GM12878 (cell line): ENCODE data around the gene NECTIN1. TPM values are rescaled to one million over a fixed set of nuclear protein-coding genes. Genes with fewer than 3 reads are reported as not detected.

Source experiments
- ATAC-seq: fragments of 200-7000 bp; cut with Tn5 transposase; 3 replicates; pipeline ENCODE4 v1.9.1; 2020; ENCODE audit warnings: mild to moderate bottlenecking, moderate library complexity
- BruUV-seq: library from RNA; stranded (reverse); fragments of 400-500 nt; replicated peaks from 2 replicates; lab custom pipeline; 2021; lab: Mats Ljungman, UMichigan
- CTCF ChIA-PET: fragments of 300-600 bp; sonication (Branson Sonifier 250); formaldehyde crosslinking; extraction: SDS; loops from one replicate; lab custom pipeline; 2021; ENCODE audit warnings: inconsistent platforms; lab: Yijun Ruan, JAX
- POLR2A ChIA-PET: fragments of 350-600 bp; formaldehyde crosslinking; extraction: SDS; loops from one replicate; lab custom pipeline; 2021; ENCODE audit warnings: inconsistent platforms; lab: Charles Lee
- RAD21 ChIA-PET: fragments of 300-600 bp; sonication (Branson Sonifier 250); formaldehyde crosslinking; loops from one replicate; lab custom pipeline; 2023; ENCODE audit warnings: antibody characterized with exemption; ENCODE audit not compliant: unreplicated experiment; lab: Charles Lee
- SMC1A ChIA-PET: fragments of 300-600 bp; sonication (Branson Sonifier 250); formaldehyde crosslinking; loops from one replicate; lab custom pipeline; 2023; ENCODE audit not compliant: unreplicated experiment, uncharacterized antibody; lab: Charles Lee
- DNase-seq: peaks from one replicate; pipeline ENCODE4 v3.0.0-alpha.2; 2011; ENCODE audit warnings: low read depth, low spot score
- FAIRE-seq: peaks from 3 replicates; lab custom pipeline; 2011; peaks lifted over from hg19 to GRCh38; lab: Jason Lieb, UNC
- H2AFZ ChIP-seq: 2 replicates; pipeline ENCODE4 v1.6.0; 2011; ENCODE audit warnings: low read depth, low read length, control low read depth; ENCODE audit not compliant: control insufficient read depth
- H3K27ac ChIP-seq: 2 replicates; pipeline ENCODE4 v1.5.1; 2011; ENCODE audit warnings: control low read depth; ENCODE audit not compliant: control insufficient read depth, insufficient read depth
- H3K27me3 ChIP-seq, 2 experiments: replicated peaks in 1 of 2; 2 replicates each; pipeline versions ENCODE4 v1.6.0 to v1.6.1; 2011; ENCODE audit warnings: low read length in 1 of 2; ENCODE audit not compliant: control insufficient read depth in 2 of 2, insufficient read depth in 2 of 2
- H3K36me3 ChIP-seq, 2 experiments: 2 replicates each; pipeline ENCODE4 v1.5.1; 2011; ENCODE audit warnings: low read length in 1 of 2; ENCODE audit not compliant: control insufficient read depth in 2 of 2, insufficient read depth in 2 of 2
- H3K4me1 ChIP-seq: 2 replicates; pipeline ENCODE4 v1.6.1; 2011; ENCODE audit warnings: mild to moderate bottlenecking, low read length, moderate library complexity, mixed read lengths; ENCODE audit not compliant: control insufficient read depth, insufficient read depth
- H3K4me2 ChIP-seq: 2 replicates; pipeline ENCODE4 v1.6.0; 2011; ENCODE audit warnings: control low read depth; ENCODE audit not compliant: control insufficient read depth, insufficient read depth
- H3K4me3 ChIP-seq: fragments of 200-600 bp; sonication (generic); 2 replicates; pipeline ENCODE4 v1.5.1; 2016
- H3K79me2 ChIP-seq: 2 replicates; pipeline ENCODE4 v1.6.0; 2011; ENCODE audit warnings: low read length; ENCODE audit not compliant: control insufficient read depth, insufficient read depth
- H3K9ac ChIP-seq: 2 replicates; pipeline ENCODE4 v1.8.0; 2011; ENCODE audit warnings: low read length, control low read depth, mixed read lengths; ENCODE audit not compliant: control insufficient read depth, insufficient read depth
- H3K9me3 ChIP-seq: replicated peaks from 3 replicates; pipeline ENCODE4 v1.5.1; 2011; ENCODE audit warnings: mild to moderate bottlenecking, low read length; ENCODE audit not compliant: control insufficient read depth, insufficient read depth
- H4K20me1 ChIP-seq: 2 replicates; pipeline ENCODE4 v1.6.0; 2011; ENCODE audit not compliant: control insufficient read depth, insufficient read depth
- CBFB ChIP-seq: IDR thresholded peaks from 2 replicates; pipeline ENCODE4 v1.6.1; 2016; ENCODE audit warnings: antibody characterized with exemption, low read depth
- CEBPB ChIP-seq, 2 experiments: fragments of 150-350 bp in 1 of 2; IDR thresholded peaks; 2 replicates each; pipeline ENCODE4 v1.6.1; 2012 to 2014; ENCODE audit warnings: low read depth in 2 of 2, low read length in 2 of 2, borderline replicate concordance in 1 of 2, inconsistent platforms in 1 of 2
- CEBPZ ChIP-seq: fragments of 150-350 bp; IDR thresholded peaks from 2 replicates; pipeline ENCODE4 v1.6.1; 2016; ENCODE audit warnings: low read depth, low read length
- E2F8 ChIP-seq: fragments of 450-650 bp; IDR thresholded peaks from 2 replicates; pipeline ENCODE4 v1.6.1; 2018; ENCODE audit warnings: mild to moderate bottlenecking, low read depth, moderate library complexity; ENCODE audit not compliant: partially characterized antibody
- FOS ChIP-seq: IDR thresholded peaks from 3 replicates; pipeline ENCODE4 v1.6.1; 2011; ENCODE audit warnings: borderline replicate concordance; ENCODE audit not compliant: insufficient read length; ENCODE audit errors: extremely low read depth
- IRF3 ChIP-seq: fragments of 450-650 bp; IDR thresholded peaks from 2 replicates; pipeline ENCODE4 v1.6.1; 2014; ENCODE audit warnings: mild to moderate bottlenecking
- NRF1 ChIP-seq: conservative IDR thresholded peaks from 2 replicates; pipeline ENCODE4 v1.6.1; 2011; ENCODE audit warnings: mild to moderate bottlenecking, low read depth, low read length, improper control_type of control experiment
- POU2F2 ChIP-seq: IDR thresholded peaks from 3 replicates; pipeline ENCODE4 v1.6.1; 2011; ENCODE audit warnings: low read depth, mild to moderate bottlenecking, low read length, borderline replicate concordance
- TAF1 ChIP-seq: IDR thresholded peaks from 2 replicates; pipeline ENCODE4 v1.6.1; 2011; ENCODE audit warnings: mild to moderate bottlenecking, low read depth, low read length, borderline replicate concordance
- ZBTB4 ChIP-seq: fragments of 450-650 bp; formaldehyde crosslinking; IDR thresholded peaks from 2 replicates; pipeline ENCODE4 v1.4.0; 2022; ENCODE audit warnings: mild to moderate bottlenecking, moderate library complexity
- ZNF217 ChIP-seq: fragments of 450-650 bp; IDR thresholded peaks from 2 replicates; pipeline ENCODE4 v1.6.1; 2017; ENCODE audit warnings: antibody characterized with exemption, mild to moderate bottlenecking
- WGBS: methylation state at CpG from one replicate; pipeline ENCODE4 v1.1.6; 2016; ENCODE audit warnings: low lambda C conversion rate; ENCODE audit not compliant: insufficient replicate concordance, insufficient coverage; ENCODE audit errors: missing lambda C conversion rate; 5-methylcytosine and 5-hydroxymethylcytosine counted together
- in situ Hi-C: fragments of 300-500 bp; cut with MboI; formaldehyde crosslinking; loops from 9 replicates; pipeline ENCODE4 v1.14.3; 2018; ENCODE audit warnings: mixed read lengths
- intact Hi-C: fragments of 100-400 bp; cut with micrococcal nuclease; formaldehyde crosslinking; loops from one replicate; pipeline ENCODE4 v1.14.2; 2022; ENCODE audit not compliant: unreplicated experiment
- polyA plus RNA-seq, 11 experiments: library from polyadenylated mRNA; depleted of rRNA in 4 of 11; unstranded in 6 of 11; stranded (reverse) in 5 of 11; fragments of >200 nt; fragmentation: Nextera tagmentation in 4 of 11; fragmentation: Illumina TruSeq in 1 of 11; extraction: Ambion mirVana in 4 of 11; extraction: Trizol in 1 of 11; gene quantifications; 1 replicate in 1 of 11; 2 replicates in 10 of 11; pipeline versions ENCODE4 v1.2.1 to v1.2.3, GENCODE V29; 2011 to 2016; ENCODE audit warnings: inconsistent platforms in 2 of 11, missing spikeins in 2 of 11, low read depth in 1 of 11
- total RNA-seq, 4 experiments: library from RNA; depleted of rRNA in 3 of 4; stranded (reverse); fragments of >200 nt in 3 of 4; fragmentation: Illumina TruSeq in 1 of 4; extraction: Trizol in 1 of 4; gene quantifications; 2 replicates each; pipeline versions ENCODE4 v1.2.1 to v1.2.3, GENCODE V29; 2013 to 2021

NECTIN1 gene
- total and polyA plus RNA-seq, 10 of the 15 experiments (the other 5 are each of a cell fraction or from before 2014, with no cell fraction given) = 0.97 to 9.2 (median 2.3) TPM

GRCh38 chr11:119612814-119613213 is 116.2 kb downstream of the NECTIN1 start (continued):
- TF ChIP-seq ZNF217 (no peak), CBFB (no peak), E2F8 (no peak), TAF1 (no peak), CEBPB (IDR thresholded peaks at IDR 0.05; ENCODE audit: borderline replicate concordance in 1 of 2, low read depth in 2 of 2, low read length in 2 of 2) (no peak), FOS (no peak), IRF3 (no peak)
- TF ChIP-seq, all 136 proteins: peak for 0

- no peak overlapping the region for H3K27ac ChIP-seq
- H2AFZ ChIP-seq = no peak overlapping the region
- no peaks in the 10 kb centered on the region for H3K4me1 ChIP-seq
- SMC1A ChIA-PET = no interaction called here
- peaks cover 6% of the 10 kb centered on the region; the same call in 2 of the 3 replicates for H3K9me3 ChIP-seq
- H3K9ac ChIP-seq = no peak overlapping the region
- intact Hi-C loops (loop anchor here (10.0 kb wide), 1 partner anchor 126 kb away; no protein-coding TSS in a partner anchor), in situ Hi-C loops (no loop called here)
- no peak for DNase-seq
- ATAC-seq = no peak
- no peaks in the 10 kb centered on the region for H3K79me2 ChIP-seq
- H4K20me1 ChIP-seq = no peaks in the 10 kb centered on the region
- H3K4me3 ChIP-seq = no peak overlapping the region
- RAD21 ChIA-PET = no interaction called here
- 57% methylated on average over 5 of the region's 5 CpGs for WGBS
- FAIRE-seq = no peak
- POLR2A ChIA-PET = no interaction called here
- CTCF ChIA-PET = no interaction called here
- H3K27me3 ChIP-seq = peaks cover 0 to 7% of the 10 kb centered on the region in 2 experiments; a peak in 2 of 4 replicates
- BruUV-seq = no TSS peak
- no peak overlapping the region for H3K4me2 ChIP-seq
- H3K36me3 ChIP-seq = no peaks in the 10 kb centered on the region
- TF ChIP-seq CEBPZ = no peak
- no peak for TF ChIP-seq NRF1
- TF ChIP-seq POU2F2 = no peak
- no peak for TF ChIP-seq ZBTB4 (CRISPR knock-in tag)
Observed at GRCh38 chr11:119610836-119611426, 118.1 kb downstream of the NECTIN1 start.
